ENCODE results near the gene SLC9A3.

Gene SLC9A3

GRCh38 chr5:482021-482420 lies 42.2 kb downstream of the SLC9A3 start:
- no peak overlapping the region for H3K4me3 ChIP-seq (replicated peaks; ENCODE audit: low read depth, low read length)
- TF ChIP-seq CTCF (IDR thresholded peaks at IDR 0.05; ENCODE audit: low read depth, low read length, missing control alignments): no peak
- DNase-seq (ENCODE audit: extremely low read depth, low read depth): no peak

GRCh38 chr5:481347-481746 lies 42.9 kb downstream of the SLC9A3 start:
- no peak for TF ChIP-seq CTCF (IDR thresholded peaks at IDR 0.05; ENCODE audit: low read depth, low read length, missing control alignments)
- no peak for DNase-seq (ENCODE audit: extremely low read depth, low read depth)
- no peak overlapping the region for H3K4me3 ChIP-seq (replicated peaks; ENCODE audit: low read depth, low read length)

GRCh38 chr5:479566-480319 lies 44.5 kb downstream of the SLC9A3 start:
- no peak for DNase-seq (ENCODE audit: extremely low read depth, low read depth)
- TF ChIP-seq CTCF (IDR thresholded peaks at IDR 0.05; ENCODE audit: low read depth, low read length, missing control alignments): no peak
- H3K4me3 ChIP-seq (replicated peaks; ENCODE audit: low read depth, low read length): no peak overlapping the region

GRCh38 chr5:478982-479535 lies 45.2 kb downstream of the SLC9A3 start:
- DNase-seq (ENCODE audit: extremely low read depth, low read depth): no peak
- H3K4me3 ChIP-seq (replicated peaks; ENCODE audit: low read depth, low read length): no peak overlapping the region
- TF ChIP-seq CTCF (IDR thresholded peaks at IDR 0.05; ENCODE audit: low read depth, low read length, missing control alignments): no peak

- no peak for DNase-seq (ENCODE audit: extremely low read depth, low read depth)
- no peak overlapping the region for H3K4me3 ChIP-seq (replicated peaks; ENCODE audit: low read depth, low read length)
- no peak for TF ChIP-seq CTCF (IDR thresholded peaks at IDR 0.05; ENCODE audit: low read depth, low read length, missing control alignments)
Observed at GRCh38 chr5:478369-478981, 45.8 kb downstream of the SLC9A3 start.

- H3K4me3 ChIP-seq (replicated peaks; ENCODE audit: low read depth, low read length): no peak overlapping the region
- TF ChIP-seq CTCF (IDR thresholded peaks at IDR 0.05; ENCODE audit: low read depth, low read length, missing control alignments): no peak
- no peak for DNase-seq (ENCODE audit: extremely low read depth, low read depth)
Observed at GRCh38 chr5:477871-478270, 46.4 kb downstream of the SLC9A3 start.

Data from HFF-Myc (cell line).